Gastroesophageal sphincter (tissue), 3 donors: Measurements from ENCODE around the gene GPR137.
"Not testable (repeated sequence)": the region's sequence is repeated elsewhere in the genome, so short reads cannot be mapped to it uniquely, and the experiment has no call there.

Source experiments
- POLR2A ChIP-seq, 2 donors: fragments of 450-650 bp; IDR thresholded peaks; one replicate each; pipeline ENCODE4 v1.6.1; 2017; ENCODE audit warnings: antibody characterized with exemption in 2 of 2, mild to moderate bottlenecking in 2 of 2, moderate library complexity in 1 of 2
- POLR2AphosphoS5 ChIP-seq: sonication (generic); formaldehyde crosslinking; IDR thresholded peaks from one replicate; pipeline ENCODE4 v1.6.1; 2017; ENCODE audit warnings: antibody characterized with exemption
- TF ChIP-seq, protein P1 (sequence below), 4 experiments: fragments of 200-600 bp in 2 of 4; fragments of 450-650 bp in 2 of 4; sonication (generic) in 1 of 4; IDR thresholded peaks; one replicate each; pipeline ENCODE4 v1.5.1; 2017 to 2019; ENCODE audit warnings: antibody characterized with exemption in 4 of 4, mild to moderate bottlenecking in 2 of 4, moderate library complexity in 2 of 4

DNA sequence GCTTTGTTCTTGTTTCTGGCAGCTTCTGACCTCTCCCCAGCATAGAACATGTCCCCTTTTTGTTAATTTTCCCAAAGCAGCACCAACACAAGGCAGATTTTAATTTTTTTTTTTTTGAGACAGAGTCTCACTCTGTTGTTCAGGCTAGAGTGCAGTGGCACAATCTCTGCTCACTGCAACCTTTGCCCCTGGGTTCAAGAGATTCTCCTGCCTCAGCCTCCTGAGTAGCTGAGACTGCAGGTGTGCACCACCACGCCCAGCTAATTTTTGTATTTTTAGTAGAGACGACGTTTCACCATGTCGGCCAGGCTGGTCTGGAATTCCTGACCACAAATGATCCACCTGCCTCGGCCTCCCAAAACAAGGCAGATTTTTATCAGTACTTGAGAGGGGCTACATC, 22.1 kb downstream of the GPR137 start:
- TF ChIP-seq, protein P1, sequence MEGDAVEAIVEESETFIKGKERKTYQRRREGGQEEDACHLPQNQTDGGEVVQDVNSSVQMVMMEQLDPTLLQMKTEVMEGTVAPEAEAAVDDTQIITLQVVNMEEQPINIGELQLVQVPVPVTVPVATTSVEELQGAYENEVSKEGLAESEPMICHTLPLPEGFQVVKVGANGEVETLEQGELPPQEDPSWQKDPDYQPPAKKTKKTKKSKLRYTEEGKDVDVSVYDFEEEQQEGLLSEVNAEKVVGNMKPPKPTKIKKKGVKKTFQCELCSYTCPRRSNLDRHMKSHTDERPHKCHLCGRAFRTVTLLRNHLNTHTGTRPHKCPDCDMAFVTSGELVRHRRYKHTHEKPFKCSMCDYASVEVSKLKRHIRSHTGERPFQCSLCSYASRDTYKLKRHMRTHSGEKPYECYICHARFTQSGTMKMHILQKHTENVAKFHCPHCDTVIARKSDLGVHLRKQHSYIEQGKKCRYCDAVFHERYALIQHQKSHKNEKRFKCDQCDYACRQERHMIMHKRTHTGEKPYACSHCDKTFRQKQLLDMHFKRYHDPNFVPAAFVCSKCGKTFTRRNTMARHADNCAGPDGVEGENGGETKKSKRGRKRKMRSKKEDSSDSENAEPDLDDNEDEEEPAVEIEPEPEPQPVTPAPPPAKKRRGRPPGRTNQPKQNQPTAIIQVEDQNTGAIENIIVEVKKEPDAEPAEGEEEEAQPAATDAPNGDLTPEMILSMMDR (IDR thresholded peaks at IDR 0.05): not testable (repeated sequence)
- TF ChIP-seq POLR2A (IDR thresholded peaks at IDR 0.05); POLR2AphosphoS5: not testable (repeated sequence)
